SU-DHL-6 (cell line): ENCODE results near the gene FLAD1.

ENCODE experiments used
- CTCF ChIP-seq: fragments of 200-600 bp; sonication (generic); IDR thresholded peaks from one replicate; pipeline ENCODE4 v1.5.1; 2017; ENCODE audit warnings: antibody characterized with exemption, mild to moderate bottlenecking, low read length, moderate library complexity; ENCODE audit not compliant: insufficient read depth, poor library complexity, severe bottlenecking
- EZH2phosphoT487 ChIP-seq: fragments of 200-600 bp; sonication (generic), shearing (Covaris generic); conservative IDR thresholded peaks from 2 replicates; pipeline ENCODE4 v1.6.1; 2018; ENCODE audit warnings: mild to moderate bottlenecking, antibody characterized with exemption, low read length, moderate library complexity, mixed read lengths

DNA sequence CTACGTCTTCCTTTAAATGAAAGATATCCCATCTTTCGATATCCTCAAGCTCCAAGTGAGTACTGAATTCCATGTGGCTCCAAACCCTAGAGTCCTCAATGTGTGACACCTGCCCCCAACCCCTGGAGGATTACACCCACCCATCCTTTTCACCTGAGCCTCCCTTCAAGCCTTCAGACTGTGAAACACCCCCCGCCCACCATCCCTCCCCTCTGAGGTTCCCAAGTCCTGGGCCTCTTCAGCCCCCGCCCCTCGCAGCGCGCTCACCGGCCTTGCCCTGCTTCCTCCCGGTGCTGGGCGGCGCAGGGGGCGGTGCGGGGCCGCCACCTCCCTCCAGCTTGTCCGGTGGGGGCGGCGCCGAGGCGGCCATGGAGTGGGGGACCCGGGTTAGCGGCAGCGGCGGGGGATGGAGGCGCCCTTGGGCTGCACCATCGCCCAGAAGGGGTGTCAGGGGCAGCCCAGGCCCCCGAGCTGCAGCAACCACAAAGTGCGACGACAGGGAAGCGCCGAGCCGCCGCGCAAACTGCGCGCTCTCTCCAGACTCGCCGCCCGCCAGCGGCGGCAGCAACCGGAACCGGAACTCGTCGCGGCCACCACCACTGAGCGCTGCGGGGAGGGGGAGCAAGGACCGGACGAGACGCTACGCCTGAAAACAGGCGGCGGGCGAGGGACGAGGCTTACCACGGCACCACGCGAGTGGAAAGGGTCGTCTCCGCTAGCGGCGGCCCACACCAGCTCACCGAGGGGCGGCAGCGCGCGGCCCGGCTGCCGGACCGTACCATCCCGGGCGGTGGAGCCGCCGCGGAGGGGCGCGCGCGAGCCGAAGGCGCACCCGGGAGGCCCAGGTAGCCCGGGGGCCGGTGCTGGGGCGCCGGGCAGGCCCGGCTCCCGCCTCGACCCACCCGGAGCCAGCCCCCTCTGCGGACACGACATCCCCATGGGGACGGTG, 21.7 kb upstream of the FLAD1 start, which contains the start of gene PYGO2:
- peak; percentile 54 for TF ChIP-seq CTCF
- no peak for TF ChIP-seq EZH2phosphoT487
